ENCODE results near the gene SAFB.
"Not testable (repeated sequence)": the region's sequence is repeated elsewhere in the genome, so short reads cannot be mapped to it uniquely, and the experiment has no call there.

Gene SAFB

GRCh38 chr19:5688262-5688881 lies 65.5 kb downstream of the SAFB start:
- DNase-seq = not testable (repeated sequence)

- peak; percentile 98 for DNase-seq
Observed at GRCh38 chr19:5690125-5690954, 67.5 kb downstream of the SAFB start, which contains the start of gene RPL36. Gene RPL36 (plus strand): TSS chr19:5690295. CDS start chr19:5690508, 213 bp downstream.

- peak; percentile 78 for DNase-seq
Observed at GRCh38 chr19:5690955-5691821, 68.3 kb downstream of the SAFB start.

- no peak for DNase-seq
Observed at GRCh38 chr19:5691822-5692722, 69.2 kb downstream of the SAFB start.

GRCh38 chr19:5692723-5693194 lies 69.9 kb downstream of the SAFB start:
- no peak for DNase-seq

- peak; percentile 41 for DNase-seq
Observed at GRCh38 chr19:5693195-5694166, 70.6 kb downstream of the SAFB start.

GRCh38 chr19:5694167-5694955 lies 71.5 kb downstream of the SAFB start:
- no peak for DNase-seq

- DNase-seq = no peak
Observed at GRCh38 chr19:5694956-5695648, 72.2 kb downstream of the SAFB start.

GRCh38 chr19:5695649-5696195 lies 72.8 kb downstream of the SAFB start:
- DNase-seq = no peak

- no peak for DNase-seq
Observed at GRCh38 chr19:5696196-5697021, 73.5 kb downstream of the SAFB start.

GRCh38 chr19:5697022-5697889 lies 74.4 kb downstream of the SAFB start:
- DNase-seq = peak; percentile 49

GRCh38 chr19:5697890-5698634 lies 75.2 kb downstream of the SAFB start:
- no peak for DNase-seq

GRCh38 chr19:5698635-5699422 lies 75.9 kb downstream of the SAFB start:
- DNase-seq = no peak

- DNase-seq = no peak
Observed at GRCh38 chr19:5700455-5701092, 77.7 kb downstream of the SAFB start.

GRCh38 chr19:5702053-5702410 lies 79.1 kb downstream of the SAFB start:
- not testable (repeated sequence) for DNase-seq
